DOHH2 (cell line): Measurements from ENCODE around the gene FHOD3.

Source experiments
- H3F3A ChIP-seq: fragments of 200-600 bp; sonication (generic), shearing (Covaris generic); 2 replicates; pipeline ENCODE4 v1.6.0; 2016; ENCODE audit warnings: antibody characterized with exemption, mild to moderate bottlenecking; ENCODE audit not compliant: control insufficient read depth, insufficient read depth
- H3K27ac ChIP-seq: fragments of 200-600 bp; sonication (generic); 2 replicates; pipeline ENCODE4 v1.5.1; 2014; ENCODE audit warnings: low read depth, mild to moderate bottlenecking, low read length, moderate library complexity
- H3K27me3 ChIP-seq: fragments of 200-600 bp; sonication (generic); 2 replicates; pipeline ENCODE4 v1.6.1; 2014; ENCODE audit warnings: mild to moderate bottlenecking, low read length, mixed read lengths; ENCODE audit not compliant: control insufficient read depth
- H3K36me3 ChIP-seq: fragments of 200-600 bp; sonication (generic); 2 replicates; pipeline ENCODE4 v1.6.1; 2014; ENCODE audit warnings: mild to moderate bottlenecking, low read length, moderate library complexity, mixed read lengths; ENCODE audit not compliant: control insufficient read depth
- H3K4me1 ChIP-seq: fragments of 200-600 bp; sonication (generic); 2 replicates; pipeline ENCODE4 v1.6.1; 2014; ENCODE audit warnings: mild to moderate bottlenecking, low read length, mixed read lengths; ENCODE audit not compliant: control insufficient read depth
- H3K4me2 ChIP-seq: fragments of 200-600 bp; sonication (generic); 2 replicates; pipeline ENCODE4 v1.6.0; 2014; ENCODE audit warnings: mild to moderate bottlenecking, low read length, moderate library complexity
- H3K4me3 ChIP-seq: fragments of 200-600 bp; sonication (generic); 2 replicates; pipeline ENCODE4 v1.5.1; 2014; ENCODE audit warnings: mild to moderate bottlenecking, low read length, mixed read lengths
- H3K79me2 ChIP-seq: fragments of 200-600 bp; sonication (generic); 2 replicates; pipeline ENCODE4 v1.6.1; 2014; ENCODE audit warnings: mild to moderate bottlenecking, low read length, mixed read lengths; ENCODE audit not compliant: control insufficient read depth
- H3K9me2 ChIP-seq: fragments of 200-600 bp; sonication (generic); replicated peaks from 2 replicates; pipeline ENCODE4 v1.6.1; 2014; ENCODE audit warnings: mild to moderate bottlenecking, low read length, mixed read lengths; ENCODE audit not compliant: control insufficient read depth
- H3K9me3 ChIP-seq: fragments of 200-600 bp; sonication (generic); 2 replicates; pipeline ENCODE4 v1.6.1; 2014; ENCODE audit warnings: antibody characterized with exemption, low read length, mixed read lengths; ENCODE audit not compliant: control insufficient read depth, insufficient read depth
- H4K20me1 ChIP-seq: fragments of 200-600 bp; sonication (generic); 2 replicates; pipeline ENCODE4 v1.6.0; 2014; ENCODE audit warnings: low read depth, mild to moderate bottlenecking, antibody characterized with exemption, low read length, moderate library complexity; ENCODE audit not compliant: control insufficient read depth, insufficient read depth
- CTCF ChIP-seq: fragments of 200-600 bp; sonication (generic); IDR thresholded peaks from one replicate; pipeline ENCODE4 v1.5.1; 2014; ENCODE audit warnings: antibody characterized with exemption, mild to moderate bottlenecking, low read depth, low read length; ENCODE audit not compliant: poor library complexity, severe bottlenecking
- EZH2phosphoT487 ChIP-seq: fragments of 200-600 bp; sonication (generic); IDR thresholded peaks from 2 replicates; pipeline ENCODE4 v1.6.1; 2017; ENCODE audit warnings: borderline replicate concordance, mild to moderate bottlenecking, antibody characterized with exemption, low read length, moderate library complexity, mixed read lengths

Gene FHOD3

GRCh38 chr18:36592282-36592681, 294.8 kb downstream of the FHOD3 start:
- Histone ChIP-seq H3K79me2 (no peaks in the 10 kb centered on the region), H3F3A (no peaks in the 10 kb centered on the region), H3K4me1 (no peaks in the 10 kb centered on the region), H3K27me3 (no peaks in the 10 kb centered on the region), H3K4me3 (no peak overlapping the region), H3K9me3 (no peaks in the 10 kb centered on the region), H4K20me1 (no peaks in the 10 kb centered on the region), H3K9me2 (no peaks in the 10 kb centered on the region), H3K4me2 (no peak overlapping the region), H3K36me3 (no peaks in the 10 kb centered on the region), H3K27ac (no peak overlapping the region)
- no peak for TF ChIP-seq EZH2phosphoT487
- no peak for TF ChIP-seq CTCF

- Histone ChIP-seq H3K27me3 (no peaks in the 10 kb centered on the region), H3K4me1 (no peaks in the 10 kb centered on the region), H3K36me3 (no peaks in the 10 kb centered on the region), H3K9me3 (no peaks in the 10 kb centered on the region), H3F3A (no peaks in the 10 kb centered on the region), H3K4me3 (no peak overlapping the region), H4K20me1 (no peaks in the 10 kb centered on the region), H3K9me2 (no peaks in the 10 kb centered on the region), H3K27ac (no peak overlapping the region), H3K79me2 (no peaks in the 10 kb centered on the region), H3K4me2 (no peak overlapping the region)
- TF ChIP-seq CTCF = no peak
- no peak for TF ChIP-seq EZH2phosphoT487
Observed at GRCh38 chr18:36593001-36593400, 295.5 kb downstream of the FHOD3 start.

DNA sequence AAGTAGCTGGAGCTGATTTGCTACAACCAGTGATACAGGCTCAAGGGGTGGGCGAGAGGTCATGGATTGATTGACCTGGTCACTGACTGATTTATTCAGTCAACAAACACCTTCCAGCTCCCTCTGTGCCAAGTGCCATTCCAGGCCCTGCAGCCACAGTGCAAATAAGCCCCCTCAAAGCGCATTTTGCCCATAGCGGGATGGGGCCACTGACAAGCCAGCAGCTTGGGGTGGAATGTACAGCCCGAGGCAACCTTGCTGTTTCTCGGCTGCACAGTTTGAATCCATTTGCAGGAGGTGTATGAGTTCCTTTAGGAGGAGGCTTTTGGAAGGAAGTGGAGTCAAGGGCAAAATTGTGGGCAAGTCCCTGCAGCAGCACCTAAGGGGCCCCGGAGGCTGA, 296.1 kb downstream of the FHOD3 start:
- Histone ChIP-seq H3K27me3 (no peaks in the 10 kb centered on the region), H3K4me2 (no peak overlapping the region), H3F3A (no peaks in the 10 kb centered on the region), H3K4me1 (no peaks in the 10 kb centered on the region), H3K79me2 (no peaks in the 10 kb centered on the region), H3K36me3 (no peaks in the 10 kb centered on the region), H3K27ac (no peak overlapping the region), H4K20me1 (no peaks in the 10 kb centered on the region), H3K9me3 (no peaks in the 10 kb centered on the region), H3K4me3 (no peak overlapping the region), H3K9me2 (no peaks in the 10 kb centered on the region)
- TF ChIP-seq EZH2phosphoT487 = no peak

DNA sequence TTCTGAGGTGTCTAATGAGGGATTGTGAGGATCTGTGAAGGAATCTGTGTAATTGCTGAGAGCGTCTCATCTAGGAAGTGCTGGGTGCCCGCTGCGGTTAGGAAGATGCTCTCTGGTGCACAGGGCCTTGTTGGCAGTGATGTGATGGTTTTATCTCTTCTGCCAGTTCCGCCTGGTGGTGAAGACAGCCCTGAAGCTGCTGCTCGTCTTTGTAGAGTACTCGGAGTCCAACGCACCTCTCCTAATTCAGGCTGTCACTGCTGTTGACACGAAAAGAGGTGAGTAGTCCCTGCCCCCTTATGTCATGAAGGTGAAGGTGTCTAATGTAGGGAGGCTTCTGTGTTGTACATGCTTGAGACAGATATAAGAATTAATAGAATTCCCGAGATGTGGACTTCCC, 297.1 kb downstream of the FHOD3 start:
- H3K9me2 ChIP-seq = no peaks in the 10 kb centered on the region
- H3F3A ChIP-seq = no peaks in the 10 kb centered on the region
- H3K27ac ChIP-seq = no peak overlapping the region
- no peaks in the 10 kb centered on the region for H4K20me1 ChIP-seq
- no peak overlapping the region for H3K4me2 ChIP-seq
- no peaks in the 10 kb centered on the region for H3K79me2 ChIP-seq
- H3K4me3 ChIP-seq = no peak overlapping the region
- no peaks in the 10 kb centered on the region for H3K36me3 ChIP-seq
- TF ChIP-seq CTCF (no peak), EZH2phosphoT487 (no peak)
- H3K9me3 ChIP-seq = no peaks in the 10 kb centered on the region
- no peaks in the 10 kb centered on the region for H3K27me3 ChIP-seq
- no peaks in the 10 kb centered on the region for H3K4me1 ChIP-seq
